B cell (primary cell): ENCODE results near the gene NKX6-2. TPM values are rescaled to one million over a fixed set of nuclear protein-coding genes. Genes with fewer than 3 reads are reported as not detected.

ENCODE experiments used
- ATAC-seq: fragments of 200-7000 bp; cut with Tn5 transposase; one replicate; pipeline ENCODE4 v1.10.0; 2021; ENCODE audit warnings: low read depth, mild to moderate bottlenecking, moderate number of reproducible peaks, moderate library complexity
- CTCF ChIA-PET: fragments of 350-600 bp; sonication (Branson Sonifier 250); formaldehyde crosslinking; loops from one replicate; lab custom pipeline; 2021; ENCODE audit warnings: antibody characterized with exemption, inconsistent platforms; lab: Charles Lee
- POLR2A ChIA-PET: fragments of 350-600 bp; sonication (Branson Sonifier 250); formaldehyde crosslinking; loops from one replicate; lab custom pipeline; 2021; ENCODE audit warnings: antibody characterized with exemption; lab: Charles Lee
- DNase-seq: peaks from one replicate; pipeline ENCODE4 v3.0.0; 2013
- H2AFZ ChIP-seq: 2 replicates; pipeline ENCODE4 v1.6.1; 2012; ENCODE audit warnings: mild to moderate bottlenecking, low read depth, low read length; ENCODE audit not compliant: insufficient read depth, poor library complexity, severe bottlenecking
- H3K27ac ChIP-seq, 2 donors: 1 replicate in 1 of 2; 2 replicates in 1 of 2; pipeline ENCODE4 v1.5.1; 2012 to 2013; ENCODE audit warnings: low read length in 2 of 2, mild to moderate bottlenecking in 2 of 2, moderate library complexity in 1 of 2
- H3K27me3 ChIP-seq, 4 experiments: fragments of 200-600 bp in 1 of 4; sonication (generic) in 1 of 4; replicated peaks in 1 of 4; 1 replicate in 2 of 4; 2 replicates in 2 of 4; pipeline versions ENCODE4 v1.6.1 to v1.7.0; 2013 to 2016; ENCODE audit warnings: low read length in 3 of 4, mild to moderate bottlenecking in 2 of 4, mixed read lengths in 1 of 4, moderate library complexity in 1 of 4; ENCODE audit not compliant: insufficient read depth in 4 of 4, control insufficient read depth in 3 of 4; ENCODE audit errors: control extremely low read depth in 1 of 4
- H3K36me3 ChIP-seq, 2 experiments: replicated peaks in 1 of 2; 1 replicate in 1 of 2; 2 replicates in 1 of 2; pipeline versions ENCODE4 v1.6.1 to v1.7.1; 2013; ENCODE audit warnings: low read length in 1 of 2; ENCODE audit not compliant: insufficient read depth in 2 of 2, control insufficient read depth in 1 of 2; ENCODE audit errors: control extremely low read depth in 1 of 2, extremely low read depth in 1 of 2
- H3K4me1 ChIP-seq, 2 donors: fragments of 200-600 bp in 1 of 2; sonication (generic) in 1 of 2; 1 replicate in 1 of 2; 2 replicates in 1 of 2; pipeline versions ENCODE4 v1.5.1 to v1.6.1; 2013 to 2017; ENCODE audit warnings: low read length in 2 of 2; ENCODE audit not compliant: control insufficient read depth in 2 of 2, insufficient read depth in 2 of 2
- H3K4me2 ChIP-seq: replicated peaks from 2 replicates; pipeline ENCODE3; 2012; ENCODE audit warnings: mild to moderate bottlenecking, low read depth, low read length; ENCODE audit not compliant: poor library complexity, severe bottlenecking
- H3K4me3 ChIP-seq, 5 experiments: fragments of 200-600 bp in 1 of 5; sonication (generic) in 1 of 5; 1 replicate in 3 of 5; 2 replicates in 2 of 5; pipeline versions ENCODE4 v1.5.1 to v1.7.0; 2011 to 2016; ENCODE audit warnings: low read length in 4 of 5, mild to moderate bottlenecking in 4 of 5, low read depth in 2 of 5, control low read depth in 1 of 5, moderate library complexity in 1 of 5; ENCODE audit not compliant: insufficient read depth in 1 of 5; ENCODE audit errors: control extremely low read depth in 1 of 5, extremely low read depth in 1 of 5
- H3K79me2 ChIP-seq: fragments of 200-600 bp; sonication (generic); one replicate; pipeline ENCODE4 v1.6.0; 2016; ENCODE audit warnings: low read length; ENCODE audit not compliant: control insufficient read depth, insufficient read depth
- H3K9ac ChIP-seq: fragments of 200-600 bp; sonication (generic); 2 replicates; pipeline ENCODE4 v1.6.1; 2017; ENCODE audit warnings: mild to moderate bottlenecking, low read length, moderate library complexity
- H3K9me3 ChIP-seq, 3 donors: one replicate each; pipeline versions ENCODE4 v1.6.1 to v1.7.1; 2013; ENCODE audit warnings: low read length in 2 of 3; ENCODE audit not compliant: control insufficient read depth in 2 of 3, insufficient read depth in 1 of 3; ENCODE audit errors: control extremely low read depth in 1 of 3
- H4K20me1 ChIP-seq: 2 replicates; pipeline ENCODE4 v1.6.0; 2012; ENCODE audit warnings: mild to moderate bottlenecking, low read length; ENCODE audit not compliant: insufficient read depth, control insufficient read depth, poor library complexity, severe bottlenecking
- H3K27ac Mint-ChIP-seq: one replicate; pipeline ENCODE4 v1.8.0; 2021; ENCODE audit warnings: mixed read lengths
- H3K27me3 Mint-ChIP-seq: one replicate; pipeline ENCODE4 v1.8.0; 2021; ENCODE audit warnings: mixed read lengths
- H3K4me1 Mint-ChIP-seq: one replicate; pipeline ENCODE4 v1.8.0; 2021; ENCODE audit warnings: mixed read lengths
- H3K4me3 Mint-ChIP-seq: one replicate; pipeline ENCODE4 v1.8.0; 2021; ENCODE audit warnings: mixed read lengths
- H3K9me3 Mint-ChIP-seq: one replicate; pipeline ENCODE4 v1.8.0; 2022; ENCODE audit warnings: mixed read lengths; ENCODE audit not compliant: insufficient read depth
- EZH2 ChIP-seq: IDR thresholded peaks from 2 replicates; pipeline ENCODE4 v1.6.1; 2012; ENCODE audit warnings: borderline replicate concordance, low read depth, mild to moderate bottlenecking, moderate library complexity, low read length; ENCODE audit not compliant: insufficient read depth, poor library complexity, severe bottlenecking
- WGBS: methylation state at CpG from one replicate; pipeline ENCODE4 v1.1.5; 2013; ENCODE audit warnings: missing lambda C conversion rate; ENCODE audit not compliant: insufficient coverage; 5-methylcytosine and 5-hydroxymethylcytosine counted together
- intact Hi-C: fragments of 100-400 bp; cut with micrococcal nuclease; formaldehyde crosslinking; loops from one replicate; pipeline ENCODE4 v1.10.0; 2022
- polyA plus RNA-seq: library from polyadenylated mRNA; depleted of rRNA; stranded (reverse); fragments of >200 nt; gene quantifications from 2 replicates; pipeline ENCODE4 v1.2.3, GENCODE V29; 2012
- total RNA-seq, 2 donors: library from RNA; stranded (reverse); fragments of 120-200 nt in 1 of 2; gene quantifications; 1 replicate in 1 of 2; 2 replicates in 1 of 2; pipeline versions ENCODE4 v1.2.3 to v1.2.4, GENCODE V29; 2013 to 2022
- TF ChIP-seq, protein P1 (sequence below): fragments of 200-600 bp; IDR thresholded peaks from one replicate; pipeline ENCODE4 v1.8.0; 2022; ENCODE audit warnings: antibody characterized with exemption, mild to moderate bottlenecking

NKX6-2 gene
- total and polyA plus RNA-seq, 2 donors (not counting 1 experiment from before 2014, with no cell fraction given): not detected

DNA sequence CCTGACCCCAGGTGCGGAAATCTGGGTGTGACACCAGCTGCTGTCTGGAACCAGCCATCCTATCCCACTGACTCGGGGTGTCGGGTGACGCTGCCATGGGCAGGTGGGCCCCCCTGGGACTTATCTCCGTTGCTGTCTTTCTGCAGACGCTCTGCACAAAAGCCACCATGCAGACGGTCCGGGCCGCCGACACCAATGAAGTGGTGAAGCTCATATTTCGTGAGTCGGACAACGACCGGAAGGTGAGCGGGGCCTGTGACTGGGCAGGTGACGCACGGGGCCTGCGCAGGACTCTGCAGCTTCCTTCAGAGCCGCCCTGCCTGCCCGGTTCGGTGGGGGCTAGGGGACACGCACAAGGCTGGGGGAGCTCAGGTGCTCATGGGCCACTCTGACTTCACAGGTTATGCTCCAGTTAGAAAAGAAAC lies 36.6 kb downstream of the NKX6-2 start:
- 98% methylated on average over 22 of the region's 22 CpGs for WGBS
- no peak overlapping the region for H3K9ac ChIP-seq
- no peaks in the 10 kb centered on the region for H3K4me1 ChIP-seq
- no peak for TF ChIP-seq EZH2
- TF ChIP-seq, protein P1, sequence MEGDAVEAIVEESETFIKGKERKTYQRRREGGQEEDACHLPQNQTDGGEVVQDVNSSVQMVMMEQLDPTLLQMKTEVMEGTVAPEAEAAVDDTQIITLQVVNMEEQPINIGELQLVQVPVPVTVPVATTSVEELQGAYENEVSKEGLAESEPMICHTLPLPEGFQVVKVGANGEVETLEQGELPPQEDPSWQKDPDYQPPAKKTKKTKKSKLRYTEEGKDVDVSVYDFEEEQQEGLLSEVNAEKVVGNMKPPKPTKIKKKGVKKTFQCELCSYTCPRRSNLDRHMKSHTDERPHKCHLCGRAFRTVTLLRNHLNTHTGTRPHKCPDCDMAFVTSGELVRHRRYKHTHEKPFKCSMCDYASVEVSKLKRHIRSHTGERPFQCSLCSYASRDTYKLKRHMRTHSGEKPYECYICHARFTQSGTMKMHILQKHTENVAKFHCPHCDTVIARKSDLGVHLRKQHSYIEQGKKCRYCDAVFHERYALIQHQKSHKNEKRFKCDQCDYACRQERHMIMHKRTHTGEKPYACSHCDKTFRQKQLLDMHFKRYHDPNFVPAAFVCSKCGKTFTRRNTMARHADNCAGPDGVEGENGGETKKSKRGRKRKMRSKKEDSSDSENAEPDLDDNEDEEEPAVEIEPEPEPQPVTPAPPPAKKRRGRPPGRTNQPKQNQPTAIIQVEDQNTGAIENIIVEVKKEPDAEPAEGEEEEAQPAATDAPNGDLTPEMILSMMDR: no peak
- no peak overlapping the region for H3K27ac ChIP-seq
- H3K27ac Mint-ChIP-seq: no peak overlapping the region
- peaks cover 0 to 19% of the 10 kb centered on the region in 2 experiments for H3K36me3 ChIP-seq
- H3K4me1 Mint-ChIP-seq: no peaks in the 10 kb centered on the region
- ChIA-PET POLR2A (no interaction called here), CTCF (no interaction called here)
- H3K79me2 ChIP-seq: no peaks in the 10 kb centered on the region
- peaks cover 0 to 28% (median 0%) of the 10 kb centered on the region in 3 donors for H3K9me3 ChIP-seq
- no peak overlapping the region for H2AFZ ChIP-seq
- H3K4me3 ChIP-seq: no peak overlapping the region
- peaks cover 33% of the 10 kb centered on the region for H4K20me1 ChIP-seq
- no peaks in the 10 kb centered on the region for H3K9me3 Mint-ChIP-seq
- no peaks in the 10 kb centered on the region for H3K27me3 Mint-ChIP-seq
- H3K4me3 Mint-ChIP-seq: no peak overlapping the region
- no peak for ATAC-seq
- no peaks in the 10 kb centered on the region for H3K27me3 ChIP-seq
- no peak for DNase-seq
- no peak overlapping the region for H3K4me2 ChIP-seq
- intact Hi-C loops: no loop called here

DNA sequence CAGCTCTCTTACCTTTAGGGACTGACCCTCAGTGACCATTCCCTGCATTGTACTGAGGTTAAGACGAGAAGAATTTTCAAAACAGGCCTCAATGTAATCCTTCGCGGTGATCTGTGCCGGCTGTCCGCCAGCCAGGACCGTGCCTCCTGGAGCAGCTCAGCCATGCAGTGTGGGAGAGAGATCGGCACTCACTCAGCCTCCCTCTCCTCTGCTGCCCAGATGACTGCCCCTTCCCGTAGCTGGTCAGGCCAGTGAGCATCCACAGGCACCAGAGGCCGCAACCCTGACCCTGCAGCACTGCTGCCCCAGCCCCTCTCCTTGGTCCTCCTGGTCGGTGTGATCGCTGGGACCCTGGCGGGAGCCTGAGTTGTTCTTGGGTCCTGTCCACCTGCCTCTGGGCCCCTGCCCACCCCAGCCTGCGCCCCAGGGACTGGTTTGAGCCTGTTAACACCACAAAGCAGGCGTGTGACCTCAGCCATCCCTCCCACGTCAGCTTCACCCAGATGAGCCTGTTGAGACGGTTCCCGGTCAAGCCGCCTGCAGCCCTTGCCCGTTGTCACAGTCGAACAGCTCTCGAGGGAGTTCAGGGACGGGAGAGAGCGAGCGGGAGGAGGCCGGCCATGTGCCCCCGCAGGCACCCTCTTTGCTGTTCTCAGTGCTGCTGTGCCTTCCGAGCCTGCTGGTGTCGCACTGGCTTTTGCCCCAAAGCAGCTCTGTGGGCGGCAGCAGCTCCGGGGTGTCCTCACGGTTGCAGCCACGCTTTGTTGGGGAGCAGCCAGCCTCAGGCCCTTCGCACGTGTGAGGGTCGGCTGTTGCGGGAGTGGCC lies 37.2 kb downstream of the NKX6-2 start:
- intact Hi-C loops: no loop called here
- H4K20me1 ChIP-seq: peaks cover 39% of the 10 kb centered on the region
- Mint-ChIP-seq H3K4me3 (no peak overlapping the region), H3K9me3 (no peaks in the 10 kb centered on the region), H3K27ac (no peak overlapping the region), H3K4me1 (no peaks in the 10 kb centered on the region), H3K27me3 (no peaks in the 10 kb centered on the region)
- no peak overlapping the region for H3K9ac ChIP-seq
- H3K4me2 ChIP-seq: no peak overlapping the region
- no peak for DNase-seq
- ChIA-PET CTCF (no interaction called here), POLR2A (no interaction called here)
- no peak for ATAC-seq
- 95% methylated on average over 36 of the region's 36 CpGs for WGBS
- no peak overlapping the region for H3K4me3 ChIP-seq
- peaks cover 0 to 12% of the 10 kb centered on the region in 2 experiments for H3K36me3 ChIP-seq
- H3K4me1 ChIP-seq: no peaks in the 10 kb centered on the region
- TF ChIP-seq EZH2: no peak
- TF ChIP-seq, protein P1: no peak
- H3K9me3 ChIP-seq: peaks cover 0 to 24% (median 0%) of the 10 kb centered on the region in 3 donors
- H3K27me3 ChIP-seq: no peaks in the 10 kb centered on the region
- no peak overlapping the region for H2AFZ ChIP-seq
- H3K79me2 ChIP-seq: no peaks in the 10 kb centered on the region
- no peak overlapping the region for H3K27ac ChIP-seq
